NCI-H82 treated with DMSO at 0.1 percent for 48 hours (cell line): ENCODE measurements around the gene OR2T27.
"Not testable (repeated sequence)": the region's sequence is repeated elsewhere in the genome, so short reads cannot be mapped to it uniquely, and the experiment has no call there.

Experiments
- DNase-seq: peaks from one replicate; lab custom pipeline; 2025; ENCODE audit not compliant: unreplicated experiment; lab: John Stamatoyannopoulos, UW

Gene OR2T27

GRCh38 chr1:248655354-248655753 is at the start of gene OR2T27:
OR2T27 (minus strand) TSS chr1:248655528; CDS start chr1:248650884, 4,644 bp downstream.
- DNase-seq = not testable (repeated sequence)

- DNase-seq = no peak
These were observed 49.3 kb upstream of the OR2T27 start for GRCh38 chr1:248704606-248705005.

GRCh38 chr1:248703674-248704073 is 48.3 kb upstream of the OR2T27 start:
- DNase-seq = no peak

- no peak for DNase-seq
These were observed 47.4 kb upstream of the OR2T27 start, which contains the start of gene OR14I1 for GRCh38 chr1:248702714-248703113. OR14I1 (minus strand) TSS chr1:248702766.

- DNase-seq = no peak
These were observed 43.8 kb upstream of the OR2T27 start for GRCh38 chr1:248699099-248699498.

- no peak for DNase-seq
These were observed 42.6 kb upstream of the OR2T27 start for GRCh38 chr1:248697907-248698306.

- no peak for DNase-seq
These were observed 41.4 kb upstream of the OR2T27 start for GRCh38 chr1:248696774-248697173.

GRCh38 chr1:248696261-248696660 is 40.9 kb upstream of the OR2T27 start:
- DNase-seq = no peak

GRCh38 chr1:248695451-248696132 is 40.3 kb upstream of the OR2T27 start:
- DNase-seq = no peak

GRCh38 chr1:248691567-248692155 is 36.3 kb upstream of the OR2T27 start:
- DNase-seq = no peak

- DNase-seq = no peak
These were observed 33.4 kb upstream of the OR2T27 start for GRCh38 chr1:248688527-248689298.

- no peak for DNase-seq
These were observed 31.5 kb upstream of the OR2T27 start for GRCh38 chr1:248686815-248687214.

- DNase-seq = no peak
These were observed 26.3 kb upstream of the OR2T27 start for GRCh38 chr1:248681651-248682050.

GRCh38 chr1:248670003-248670402 is 14.7 kb upstream of the OR2T27 start:
- DNase-seq = no peak

GRCh38 chr1:248663453-248664328 is 8.4 kb upstream of the OR2T27 start:
- not testable (repeated sequence) for DNase-seq

- DNase-seq = not testable (repeated sequence)
These were observed 1.5 kb upstream of the OR2T27 start for GRCh38 chr1:248656797-248657196.

- not testable (repeated sequence) for DNase-seq
These were observed 6.4 kb downstream of the OR2T27 start for GRCh38 chr1:248648770-248649536.

GRCh38 chr1:248645178-248645577 is 10.2 kb downstream of the OR2T27 start, which contains the start of gene OR2T35:
OR2T35 (minus strand) TSS chr1:248645278; CDS start chr1:248639258, 6,020 bp downstream.
- not testable (repeated sequence) for DNase-seq

GRCh38 chr1:248642971-248643651 is 12.2 kb downstream of the OR2T27 start:
- not testable (repeated sequence) for DNase-seq
